Measurements from ENCODE around the gene C1QBP. TPM values are rescaled to one million over a fixed set of nuclear protein-coding genes. Genes with fewer than 3 reads are reported as not detected.

The C1QBP gene
- total RNA-seq, 1 donor from 2014 or later, result 232 TPM

Other genes starting within 250 kb of the C1QBP start
- gene ZNF594, start 247.3 kb downstream of the C1QBP start, total RNA-seq, result 9.4 and 10.5 TPM in 2 replicates
- gene SCIMP, start 204.3 kb downstream of the C1QBP start, total RNA-seq, result not detected in 2 replicates
- gene RABEP1, start 156.9 kb downstream of the C1QBP start, total RNA-seq, result 21.8 and 27.7 TPM in 2 replicates
- 68.2 and 95.8 TPM in 2 replicates for gene NUP88, start 19.5 kb downstream of the C1QBP start, total RNA-seq
- 63.4 and 71.4 TPM in 2 replicates for gene RPAIN, start 19.0 kb downstream of the C1QBP start, total RNA-seq
- gene DHX33, start 29.8 kb upstream of the C1QBP start, total RNA-seq, result 16.4 and 17.2 TPM in 2 replicates
- 45.9 and 65.6 TPM in 2 replicates for gene DERL2, start 47.0 kb upstream of the C1QBP start, total RNA-seq
- 23.7 and 25.1 TPM in 2 replicates for gene MIS12, start 47.4 kb upstream of the C1QBP start, total RNA-seq
- gene NLRP1, start 145.4 kb upstream of the C1QBP start, total RNA-seq, result 14.4 and 15.7 TPM in 2 replicates

Data from kidney epithelial cell (primary cell).